ENCODE measurements around the gene GPD1. TPM values are rescaled to one million over a fixed set of nuclear protein-coding genes. Genes with fewer than 3 reads are reported as not detected.

Gene GPD1
- total RNA-seq (1 to 10 TPM in 1 of 2 donors, under 1 TPM in 1; 0.77 to 1.0 TPM), total RNA-seq (0.23 to 1.4 reads per million in 2 donors)

- peak; percentile 62 for ATAC-seq
- Mint-ChIP-seq H3K36me3 (ENCODE audit: low read depth) (peaks cover 7% of the 10 kb centered on the region), H3K27me3 (no peaks in the 10 kb centered on the region), H3K4me1 (peaks cover 7% of the 10 kb centered on the region), H3K27ac (peak within 1 kb of the TSS; percentile 72), H3K4me3 (no peak within 1 kb of the TSS)
- no peak for DNase-seq
- H3K9me3 ChIP-seq (ENCODE audit: control insufficient read depth, low read length, poor library complexity, severe bottlenecking): no peaks in the 10 kb centered on the region
These were observed at the start of gene GPD1 for GRCh38 chr12:50103767-50104321. TSS of gene GPD1 (plus strand) at chr12:50104008. CDS start at chr12:50104051, 43 bp downstream.

GRCh38 chr12:50055831-50056638, 47.8 kb upstream of the GPD1 start:
- DNase-seq: peak; percentile 37 to 39 (median 39)
- H3K9me3 ChIP-seq (ENCODE audit: control insufficient read depth, low read length, poor library complexity, severe bottlenecking): no peaks in the 10 kb centered on the region
- Mint-ChIP-seq H3K27me3 (peaks cover 78% of the 10 kb centered on the region), H3K36me3 (ENCODE audit: low read depth) (peaks cover 18% of the 10 kb centered on the region), H3K27ac (no peak overlapping the region), H3K4me1 (peaks cover 23% of the 10 kb centered on the region), H3K4me3 (peak overlapping the region; percentile 96)
- peak; percentile 75 for ATAC-seq

GRCh38 chr12:50056639-50056976, 47.2 kb upstream of the GPD1 start:
- Mint-ChIP-seq H3K4me1 (peaks cover 23% of the 10 kb centered on the region), H3K27me3 (peaks cover 78% of the 10 kb centered on the region), H3K36me3 (ENCODE audit: low read depth) (peaks cover 16% of the 10 kb centered on the region), H3K4me3 (peak overlapping the region; percentile 96), H3K27ac (no peak overlapping the region)
- no peaks in the 10 kb centered on the region for H3K9me3 ChIP-seq (ENCODE audit: control insufficient read depth, low read length, poor library complexity, severe bottlenecking)
- no peak for ATAC-seq
- DNase-seq: no peak

GRCh38 chr12:50057000-50057841, 46.6 kb upstream of the GPD1 start, which contains the start of gene ASIC1:
TSS of gene ASIC1 (plus strand) at chr12:50057596. CDS start at chr12:50058767, 1,171 bp downstream.
- Mint-ChIP-seq H3K27ac (no peak within 1 kb of the TSS), H3K4me3 (peak within 1 kb of the TSS; percentile 96), H3K36me3 (ENCODE audit: low read depth) (peaks cover 17% of the 10 kb centered on the region), H3K4me1 (peaks cover 23% of the 10 kb centered on the region), H3K27me3 (peaks cover 77% of the 10 kb centered on the region)
- DNase-seq: peak in 2 of 3 donors; percentile 19 to 21
- H3K9me3 ChIP-seq (ENCODE audit: control insufficient read depth, low read length, poor library complexity, severe bottlenecking): no peaks in the 10 kb centered on the region
- ATAC-seq: peak; percentile 66

GRCh38 chr12:50057896-50058670, 45.7 kb upstream of the GPD1 start:
- H3K4me3 Mint-ChIP-seq: peak overlapping the region; percentile 81
- peaks cover 13% of the 10 kb centered on the region for H3K36me3 Mint-ChIP-seq (ENCODE audit: low read depth)
- H3K9me3 ChIP-seq (ENCODE audit: control insufficient read depth, low read length, poor library complexity, severe bottlenecking): no peaks in the 10 kb centered on the region
- H3K27me3 Mint-ChIP-seq: peaks cover 75% of the 10 kb centered on the region
- H3K27ac Mint-ChIP-seq: no peak overlapping the region
- H3K4me1 Mint-ChIP-seq: peaks cover 20% of the 10 kb centered on the region
- DNase-seq (no peak), ATAC-seq (no peak)

GRCh38 chr12:50058743-50059312, 45.0 kb upstream of the GPD1 start:
- no peaks in the 10 kb centered on the region for H3K9me3 ChIP-seq (ENCODE audit: control insufficient read depth, low read length, poor library complexity, severe bottlenecking)
- DNase-seq: no peak
- H3K4me1 Mint-ChIP-seq: peaks cover 20% of the 10 kb centered on the region
- peaks cover 16% of the 10 kb centered on the region for H3K36me3 Mint-ChIP-seq (ENCODE audit: low read depth)
- no peak overlapping the region for H3K27ac Mint-ChIP-seq
- peak overlapping the region; percentile 41 for H3K4me3 Mint-ChIP-seq
- no peak for ATAC-seq
- peaks cover 75% of the 10 kb centered on the region for H3K27me3 Mint-ChIP-seq

- no peaks in the 10 kb centered on the region for H3K9me3 ChIP-seq (ENCODE audit: control insufficient read depth, low read length, poor library complexity, severe bottlenecking)
- H3K27me3 Mint-ChIP-seq: peaks cover 77% of the 10 kb centered on the region
- H3K27ac Mint-ChIP-seq: no peak overlapping the region
- ATAC-seq (no peak), DNase-seq (no peak)
- H3K36me3 Mint-ChIP-seq (ENCODE audit: low read depth): peaks cover 16% of the 10 kb centered on the region
- peaks cover 20% of the 10 kb centered on the region for H3K4me1 Mint-ChIP-seq
- peak overlapping the region; percentile 41 for H3K4me3 Mint-ChIP-seq
These were observed 44.2 kb upstream of the GPD1 start for GRCh38 chr12:50059440-50060119.

GRCh38 chr12:50060120-50060468, 43.7 kb upstream of the GPD1 start:
- H3K27ac Mint-ChIP-seq: no peak overlapping the region

GRCh38 chr12:50061171-50061570, 42.6 kb upstream of the GPD1 start:
- H3K4me1 Mint-ChIP-seq: peaks cover 14% of the 10 kb centered on the region
- no peak for DNase-seq
- no peaks in the 10 kb centered on the region for H3K9me3 ChIP-seq (ENCODE audit: control insufficient read depth, low read length, poor library complexity, severe bottlenecking)
- no peak overlapping the region for H3K27ac Mint-ChIP-seq
- H3K36me3 Mint-ChIP-seq (ENCODE audit: low read depth): peaks cover 15% of the 10 kb centered on the region
- peaks cover 71% of the 10 kb centered on the region for H3K27me3 Mint-ChIP-seq
- no peak for ATAC-seq
- no peak overlapping the region for H3K4me3 Mint-ChIP-seq

More at GRCh38 chr12:50060120-50060468, 43.7 kb upstream of the GPD1 start:
- H3K36me3 Mint-ChIP-seq (ENCODE audit: low read depth): peaks cover 16% of the 10 kb centered on the region
- ATAC-seq: no peak
- peaks cover 20% of the 10 kb centered on the region for H3K4me1 Mint-ChIP-seq
- no peak overlapping the region for H3K4me3 Mint-ChIP-seq
- no peak for DNase-seq
- no peaks in the 10 kb centered on the region for H3K9me3 ChIP-seq (ENCODE audit: control insufficient read depth, low read length, poor library complexity, severe bottlenecking)
- peaks cover 79% of the 10 kb centered on the region for H3K27me3 Mint-ChIP-seq

- DNase-seq (no peak), ATAC-seq (no peak)
- Mint-ChIP-seq H3K27ac (no peak overlapping the region), H3K36me3 (ENCODE audit: low read depth) (peaks cover 9% of the 10 kb centered on the region), H3K4me3 (no peak overlapping the region), H3K27me3 (peaks cover 62% of the 10 kb centered on the region), H3K4me1 (peaks cover 6% of the 10 kb centered on the region)
- no peaks in the 10 kb centered on the region for H3K9me3 ChIP-seq (ENCODE audit: control insufficient read depth, low read length, poor library complexity, severe bottlenecking)
These were observed 41.7 kb upstream of the GPD1 start for GRCh38 chr12:50061946-50062686.

- peaks cover 5% of the 10 kb centered on the region for H3K4me1 Mint-ChIP-seq
- no peak overlapping the region for H3K4me3 Mint-ChIP-seq
- ATAC-seq (no peak), DNase-seq (no peak)
- H3K27me3 Mint-ChIP-seq: peaks cover 60% of the 10 kb centered on the region
- H3K9me3 ChIP-seq (ENCODE audit: control insufficient read depth, low read length, poor library complexity, severe bottlenecking): no peaks in the 10 kb centered on the region
- H3K27ac Mint-ChIP-seq: no peak overlapping the region
- peaks cover 8% of the 10 kb centered on the region for H3K36me3 Mint-ChIP-seq (ENCODE audit: low read depth)
These were observed 40.9 kb upstream of the GPD1 start for GRCh38 chr12:50062728-50063460.

All from T-helper 17 cell (primary cell).